Heart right ventricle (tissue), 16 donors: ENCODE results near the gene UNC5C. TPM values are rescaled to one million over a fixed set of nuclear protein-coding genes. Genes with fewer than 3 reads are reported as not detected.

Experiments used
- ATAC-seq, 8 donors: fragments of 200-7000 bp; cut with Tn5 transposase; one replicate each; pipeline ENCODE4 v1.9.1; 2020; ENCODE audit warnings: mild to moderate bottlenecking in 8 of 8, moderate library complexity in 8 of 8, moderate number of reproducible peaks in 1 of 8
- DNase-seq, 2 donors: peaks; one replicate each; pipeline ENCODE4 v3.0.0-alpha.2; 2020
- H3K27ac ChIP-seq, 10 donors: fragments of 200-600 bp; sonication (generic) in 2 of 10; one replicate each; pipeline versions ENCODE4 v1.5.0 to v1.8.0; 2020 to 2022; ENCODE audit warnings: mild to moderate bottlenecking in 3 of 10
- H3K27me3 ChIP-seq, 7 donors: fragments of 200-600 bp; one replicate each; pipeline ENCODE4 v1.8.0; 2021 to 2022; ENCODE audit warnings: mild to moderate bottlenecking in 2 of 7
- H3K36me3 ChIP-seq, 9 donors: fragments of 200-600 bp; sonication (generic) in 1 of 9; one replicate each; pipeline versions ENCODE4 v1.5.0 to v1.8.0; 2020 to 2022; ENCODE audit warnings: mild to moderate bottlenecking in 2 of 9
- H3K4me1 ChIP-seq, 9 donors: fragments of 200-600 bp; sonication (generic) in 1 of 9; one replicate each; pipeline versions ENCODE4 v1.5.0 to v1.8.0; 2020 to 2022; ENCODE audit warnings: mild to moderate bottlenecking in 4 of 9
- H3K4me3 ChIP-seq, 10 donors: fragments of 200-600 bp; sonication (generic) in 2 of 10; one replicate each; pipeline versions ENCODE4 v1.5.0 to v1.8.0; 2020 to 2022; ENCODE audit warnings: mild to moderate bottlenecking in 7 of 10, moderate library complexity in 2 of 10
- H3K9me3 ChIP-seq, 11 donors: fragments of 200-600 bp in 10 of 11; sonication (generic) in 2 of 11; one replicate each; pipeline versions ENCODE4 v1.5.0 to v1.8.0; 2013 to 2022; ENCODE audit warnings: mild to moderate bottlenecking in 2 of 11, control low read depth in 1 of 11, moderate library complexity in 1 of 11
- CTCF ChIP-seq, 9 donors: fragments of 200-600 bp; sonication (generic) in 2 of 9; IDR thresholded peaks; one replicate each; pipeline versions ENCODE4 v1.5.0 to v1.8.0; 2021 to 2022; ENCODE audit warnings: antibody characterized with exemption in 9 of 9, mild to moderate bottlenecking in 5 of 9, moderate library complexity in 1 of 9
- WGBS, 2 donors: extraction: QIAGEN DNeasy Blood & Tissue Kit; methylation state at CpG; one replicate each; pipeline ENCODE4 v1.1.7; 2013; ENCODE audit warnings: inconsistent platforms in 1 of 2; 5-methylcytosine and 5-hydroxymethylcytosine counted together
- intact Hi-C, 10 donors: fragments of 100-400 bp; cut with DNase I; formaldehyde crosslinking; loops; one replicate each; pipeline versions ENCODE4 v1.11.1 to v1.14.2; 2022
- polyA plus RNA-seq, 2 donors: library from polyadenylated mRNA; stranded (reverse); fragments of 200-250 nt; gene quantifications; one replicate each; pipeline ENCODE4 v1.2.3, GENCODE V29; 2013
- total RNA-seq, 10 donors: library from RNA; stranded (reverse); fragmentation: NEBNext Ultra II Directional in 3 of 10; extraction: Animal tissue kit (Norgen Biotek cat#: 25700) in 3 of 10; gene quantifications; one replicate each; pipeline versions ENCODE4 v1.2.1 to v1.2.4, GENCODE V29; 2021 to 2023
- donor health status: Arrhythmogenic right ventricular cardiomyopathy.
- donor health status: ischemic (EF 13 %, LVEDD 7.1; RV severe dilation, severe dysfunction).
- donor health status: healthy with polysubstance abuse.
- donor health status: DM: no; HTN: yes; CAD: no.
- donor health status: DM: no; HTN: no; CAD: no.
- donor health status: ischemic (EF 25% LVEDD 6.9; RV normal size, moderate dysfunction).
- donor health status: ischemic (EF 25% LVEDD 5.7; RV mildly dilated, moderate dysfunction).
- donor health status: healthy.
- donor health status: DM: yes; HTN: yes; CAD: no.
- donor health status: Ischemic cardiomyopathy.
- donor health status: ischemic (EF 35%, LVEDD 5.7; RV mildly dilated, moderate dysfunction).
- donor health status: nonischemic (EF 11% LVEDD 7.7; RV severe dilation, severe dysfunction).
- donor health status: DM: yes; HTN: yes; CAD: no.
- donor health status: PGD.
- donor health status: ischemic (EF 29% LVEDD 5.4; RV normal size, mild dysfunction).
- donor health status: nonischemic (EF 23%, LVEDD 6.1; RV moderate dilation, normal function).

Gene UNC5C
- total and polyA plus RNA-seq, 12 donors: 0.44 to 3.2 (median 1.5) TPM

DNA sequence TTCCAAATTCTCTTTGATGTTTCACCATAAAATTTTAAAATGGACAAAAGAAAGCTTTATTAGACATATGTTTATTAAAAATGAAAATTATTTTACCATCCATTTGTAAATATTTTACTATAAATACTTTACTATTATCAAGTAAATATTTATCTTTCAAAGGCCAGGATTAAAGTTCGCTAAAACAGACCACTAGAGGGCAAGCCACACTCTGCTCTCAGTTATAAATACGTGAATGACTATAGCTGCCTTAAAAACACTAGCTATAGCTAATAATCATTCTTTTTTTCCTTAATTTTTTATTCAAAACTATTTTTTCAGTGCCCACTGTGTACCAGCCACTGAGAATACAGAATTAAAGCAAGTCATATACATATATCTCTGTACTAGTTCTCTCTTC, 38.6 kb downstream of the UNC5C start:
- peak; percentile 37 to 72 (median 65) for TF ChIP-seq CTCF (IDR thresholded peaks at IDR 0.05)
- DNase-seq (no peak), ATAC-seq (peak in 2 of 8 donors; percentile 28 to 62)
- H3K27ac ChIP-seq: no peak overlapping the region
- intact Hi-C loops: loop anchor here in 1 of 10 donors (5.0 kb wide), 1 partner anchor 522 kb away; no protein-coding TSS in a partner anchor
- no peaks in the 10 kb centered on the region for H3K36me3 ChIP-seq
- H3K9me3 ChIP-seq: no peaks in the 10 kb centered on the region
- H3K4me1 ChIP-seq: peaks cover 0 to 6% (median 0%) of the 10 kb centered on the region in 9 donors
- H3K27me3 ChIP-seq: peaks cover 0 to 2% (median 0%) of the 10 kb centered on the region in 7 donors
- no peak overlapping the region for H3K4me3 ChIP-seq
- WGBS, 2 donors: 7 to 8% methylated on average over 2 of the region's 2 CpGs

GRCh38 chr4:95508421-95508820, 40.4 kb downstream of the UNC5C start:
- peaks cover 0 to 2% (median 0%) of the 10 kb centered on the region in 7 donors for H3K27me3 ChIP-seq
- no peaks in the 10 kb centered on the region for H3K9me3 ChIP-seq
- ATAC-seq (no peak), DNase-seq (no peak)
- intact Hi-C loops: loop anchor here in 1 of 10 donors (5.0 kb wide), 1 partner anchor 341 kb away; no protein-coding TSS in a partner anchor
- peaks cover 0 to 6% (median 0%) of the 10 kb centered on the region in 9 donors for H3K4me1 ChIP-seq
- no peaks in the 10 kb centered on the region for H3K36me3 ChIP-seq
- no peak overlapping the region for H3K27ac ChIP-seq
- no peak overlapping the region for H3K4me3 ChIP-seq
- no peak for TF ChIP-seq CTCF (IDR thresholded peaks at IDR 0.05)
- WGBS, 2 donors: 72 to 75% methylated on average over 1 of the region's 1 CpG

- intact Hi-C loops: loop anchor here in 1 of 10 donors (5.0 kb wide), 1 partner anchor 340 kb away; no protein-coding TSS in a partner anchor
- H3K27ac ChIP-seq: peak overlapping the region in 1 of 10 donors; percentile 26
Measured at GRCh38 chr4:95507561-95507960, 41.2 kb downstream of the UNC5C start.

DNA sequence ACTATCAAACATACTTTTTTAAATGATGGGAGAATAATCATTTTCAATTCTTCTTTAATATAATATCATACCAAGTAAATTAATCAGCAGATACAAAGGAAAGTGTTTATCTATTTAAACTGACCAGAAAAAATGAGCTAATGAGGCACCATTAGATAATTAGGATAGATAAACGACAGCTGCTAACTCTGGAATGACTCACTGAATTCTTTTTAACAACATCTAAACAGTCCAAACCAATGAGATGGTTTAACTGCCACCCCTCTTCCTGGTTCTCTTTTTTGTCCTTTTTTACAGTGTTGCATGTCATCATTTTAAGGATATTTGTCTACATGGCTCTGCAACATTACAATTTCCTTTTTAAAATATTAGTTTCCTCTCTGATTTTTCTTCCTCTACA, 41.6 kb downstream of the UNC5C start:
- Histone ChIP-seq H3K9me3 (no peaks in the 10 kb centered on the region), H3K36me3 (no peaks in the 10 kb centered on the region), H3K27ac (peak overlapping the region in 1 of 10 donors; percentile 26), H3K4me1 (peaks cover 0 to 6% (median 0%) of the 10 kb centered on the region in 9 donors), H3K27me3 (peaks cover 0 to 2% (median 0%) of the 10 kb centered on the region in 7 donors), H3K4me3 (no peak overlapping the region)
- intact Hi-C loops: loop anchor here in 1 of 10 donors (5.0 kb wide), 1 partner anchor 340 kb away; no protein-coding TSS in a partner anchor
- TF ChIP-seq CTCF (IDR thresholded peaks at IDR 0.05): no peak
- DNase-seq (no peak), ATAC-seq (peak in 2 of 8 donors; percentile 17 to 33)
- 57 to 63% methylated on average over 1 of the region's 1 CpG for WGBS, 2 donors

More at GRCh38 chr4:95507561-95507960, 41.2 kb downstream of the UNC5C start:
- no peak overlapping the region for H3K4me3 ChIP-seq
- DNase-seq (no peak), ATAC-seq (no peak)
- WGBS, 2 donors: 85 to 86% methylated on average over 5 of the region's 5 CpGs
- no peak for TF ChIP-seq CTCF (IDR thresholded peaks at IDR 0.05)
- no peaks in the 10 kb centered on the region for H3K36me3 ChIP-seq
- no peaks in the 10 kb centered on the region for H3K9me3 ChIP-seq
- H3K27me3 ChIP-seq: peaks cover 0 to 2% (median 0%) of the 10 kb centered on the region in 7 donors
- peaks cover 0 to 6% (median 0%) of the 10 kb centered on the region in 9 donors for H3K4me1 ChIP-seq
